ENCODE data around the gene OPCML.
A peak's percentile ranks its signal among the peaks of the same experiment; 100 is the strongest.

OPCML gene

DNA sequence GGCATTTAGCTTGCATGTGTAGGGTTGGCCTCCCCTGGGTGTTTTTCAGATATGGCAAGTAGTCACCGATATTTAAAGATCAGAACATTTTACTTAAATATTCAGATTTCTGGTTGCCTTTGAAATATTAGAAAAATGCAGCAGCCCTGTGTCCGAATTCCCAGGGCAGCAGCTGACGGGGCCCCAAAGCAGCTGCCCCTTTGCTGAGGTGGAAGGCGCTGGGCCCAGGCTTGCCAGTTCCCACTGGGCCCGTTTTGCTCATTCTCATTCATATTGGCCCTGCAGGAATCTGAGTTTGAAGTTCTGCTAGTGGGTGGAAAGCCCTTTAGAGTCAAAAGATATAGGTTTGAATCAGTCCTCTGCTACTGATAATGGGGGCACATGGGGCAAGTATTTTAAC is 692.1 kb downstream of the OPCML start:
- no peak for DNase-seq (ENCODE audit: low read depth)
- no peak overlapping the region for H3K4me3 ChIP-seq (ENCODE audit: low read length)
- TF ChIP-seq, protein P1, sequence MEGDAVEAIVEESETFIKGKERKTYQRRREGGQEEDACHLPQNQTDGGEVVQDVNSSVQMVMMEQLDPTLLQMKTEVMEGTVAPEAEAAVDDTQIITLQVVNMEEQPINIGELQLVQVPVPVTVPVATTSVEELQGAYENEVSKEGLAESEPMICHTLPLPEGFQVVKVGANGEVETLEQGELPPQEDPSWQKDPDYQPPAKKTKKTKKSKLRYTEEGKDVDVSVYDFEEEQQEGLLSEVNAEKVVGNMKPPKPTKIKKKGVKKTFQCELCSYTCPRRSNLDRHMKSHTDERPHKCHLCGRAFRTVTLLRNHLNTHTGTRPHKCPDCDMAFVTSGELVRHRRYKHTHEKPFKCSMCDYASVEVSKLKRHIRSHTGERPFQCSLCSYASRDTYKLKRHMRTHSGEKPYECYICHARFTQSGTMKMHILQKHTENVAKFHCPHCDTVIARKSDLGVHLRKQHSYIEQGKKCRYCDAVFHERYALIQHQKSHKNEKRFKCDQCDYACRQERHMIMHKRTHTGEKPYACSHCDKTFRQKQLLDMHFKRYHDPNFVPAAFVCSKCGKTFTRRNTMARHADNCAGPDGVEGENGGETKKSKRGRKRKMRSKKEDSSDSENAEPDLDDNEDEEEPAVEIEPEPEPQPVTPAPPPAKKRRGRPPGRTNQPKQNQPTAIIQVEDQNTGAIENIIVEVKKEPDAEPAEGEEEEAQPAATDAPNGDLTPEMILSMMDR (conservative IDR thresholded peaks at IDR 0.05; ENCODE audit: low read length), result no peak

DNA sequence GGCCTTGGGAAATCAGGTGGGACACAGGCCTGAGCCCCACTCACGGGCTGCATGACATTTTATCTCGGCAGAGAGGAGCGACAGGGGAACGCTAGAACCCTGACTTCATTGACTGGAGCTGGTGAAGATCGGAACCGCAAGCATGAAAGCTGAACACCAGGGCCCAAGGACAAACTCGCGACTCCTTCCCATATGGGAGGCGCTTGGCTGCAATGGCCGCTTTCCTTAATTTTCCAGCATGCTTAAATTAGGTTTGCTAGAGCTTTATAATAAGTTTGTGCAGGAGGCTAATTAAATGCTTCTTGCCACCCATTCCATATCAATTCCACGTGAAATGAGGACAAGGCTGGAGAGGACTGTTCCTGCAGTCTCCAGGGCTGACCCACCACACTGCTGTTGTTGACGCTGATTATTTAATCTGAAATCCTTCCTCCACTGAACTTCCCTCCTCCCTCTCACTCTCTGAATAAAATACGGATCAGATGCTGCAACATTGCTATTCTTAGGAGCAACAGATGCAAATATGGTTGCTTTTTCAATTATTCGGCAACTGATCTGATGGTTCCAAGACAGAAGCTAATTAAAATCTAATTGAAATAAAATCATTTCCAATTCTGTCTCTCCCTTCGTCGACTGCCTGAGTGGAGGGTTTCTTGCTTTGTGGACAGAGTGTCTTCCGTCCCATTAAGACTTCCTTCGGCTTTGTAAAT is 692.9 kb downstream of the OPCML start:
- H3K4me3 ChIP-seq (ENCODE audit: low read length), result no peak overlapping the region
- TF ChIP-seq, protein P1 (conservative IDR thresholded peaks at IDR 0.05; ENCODE audit: low read length), result no peak
- no peak for DNase-seq (ENCODE audit: low read depth)

DNA sequence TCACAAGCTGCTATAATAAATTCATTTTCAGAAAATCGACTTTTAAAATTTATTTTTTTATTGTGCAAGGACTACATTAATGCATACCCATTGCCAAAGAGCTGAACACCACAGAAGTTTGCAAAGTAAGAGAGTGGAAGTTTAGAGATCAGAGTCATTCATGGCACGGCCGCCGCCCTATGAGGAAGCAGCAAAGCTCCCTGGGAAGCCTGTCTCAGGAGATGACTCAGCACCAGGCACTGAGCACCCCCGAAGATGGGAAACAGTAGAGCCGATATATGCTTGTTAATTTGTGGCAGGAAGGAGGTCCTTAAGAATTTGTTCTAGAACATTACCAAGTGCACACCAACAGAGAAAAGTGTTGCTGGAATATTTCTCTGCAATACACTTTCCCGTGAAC is 693.7 kb downstream of the OPCML start:
- peak; percentile 67 for DNase-seq (ENCODE audit: low read depth)

DNA sequence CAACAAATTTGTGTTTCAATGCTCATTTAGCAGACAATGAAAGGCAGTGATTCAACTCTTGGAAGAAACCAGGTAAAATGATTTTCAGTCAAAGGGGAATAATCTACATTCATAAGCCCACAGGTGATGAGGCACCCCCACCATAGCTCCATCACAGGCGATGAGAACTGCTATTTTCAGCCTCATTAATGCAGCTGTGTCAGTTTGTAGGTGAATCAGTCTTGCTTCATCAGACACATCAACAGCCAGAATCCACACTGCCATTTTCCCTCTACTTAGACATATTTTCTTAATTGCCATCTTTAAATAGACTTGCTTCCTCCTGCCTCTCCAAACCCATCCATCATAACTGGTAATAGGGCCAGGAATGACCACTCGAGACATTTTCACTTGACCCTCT is 701.0 kb downstream of the OPCML start:
- DNase-seq (ENCODE audit: low read depth), result no peak
- TF ChIP-seq, protein P1 (conservative IDR thresholded peaks at IDR 0.05; ENCODE audit: low read length), result no peak
- H3K4me3 ChIP-seq (ENCODE audit: low read length), result no peak overlapping the region

More for the DNA sequence above, 693.7 kb downstream of the OPCML start:
- TF ChIP-seq, protein P1 (conservative IDR thresholded peaks at IDR 0.05; ENCODE audit: low read length), result no peak
- H3K4me3 ChIP-seq (ENCODE audit: low read length), result no peak overlapping the region

DNA sequence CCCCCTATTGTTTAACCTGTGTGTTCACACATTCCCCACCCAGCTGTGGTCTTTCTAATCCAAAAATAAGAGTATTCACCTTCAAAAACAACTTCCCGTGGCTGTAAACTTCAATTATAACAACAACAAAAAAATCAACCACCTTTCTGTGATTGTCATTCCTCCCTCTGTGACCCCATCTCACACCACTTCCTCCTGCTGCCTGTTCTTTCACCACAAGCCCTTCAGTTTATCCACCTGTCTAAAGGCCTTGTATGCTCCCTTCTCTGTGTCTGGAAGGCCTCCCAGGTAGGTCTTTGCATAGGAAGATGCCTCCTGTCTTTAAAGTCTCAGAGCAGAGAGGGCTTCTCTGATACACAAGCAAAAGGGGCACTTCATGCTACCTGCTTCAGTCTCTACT is 707.7 kb downstream of the OPCML start:
- no peak overlapping the region for H3K4me3 ChIP-seq (ENCODE audit: low read length)
- no peak for DNase-seq (ENCODE audit: low read depth)
- TF ChIP-seq, protein P1 (conservative IDR thresholded peaks at IDR 0.05; ENCODE audit: low read length), result no peak

DNA sequence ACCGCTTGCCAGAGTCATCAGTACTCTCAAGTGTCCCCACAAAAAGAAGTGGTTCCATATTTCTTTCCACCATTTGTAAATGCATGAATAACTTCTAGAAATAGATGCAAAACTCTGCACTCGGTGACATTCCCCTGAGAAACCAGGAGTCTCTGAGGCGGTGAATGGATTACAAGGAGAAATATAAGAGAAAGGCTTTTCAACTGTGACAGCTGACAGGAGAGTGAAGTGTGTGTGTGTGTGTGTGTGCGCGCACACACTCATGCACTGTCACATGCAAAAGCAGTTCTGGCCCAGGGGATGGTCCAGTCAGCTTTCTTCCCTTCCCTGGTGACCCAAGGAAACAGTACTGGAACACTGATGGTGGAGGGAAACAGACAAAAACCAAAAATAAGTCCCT is 710.0 kb downstream of the OPCML start:
- TF ChIP-seq, protein P1 (conservative IDR thresholded peaks at IDR 0.05; ENCODE audit: low read length), result no peak
- no peak for DNase-seq (ENCODE audit: low read depth)
- H3K4me3 ChIP-seq (ENCODE audit: low read length), result no peak overlapping the region

DNA sequence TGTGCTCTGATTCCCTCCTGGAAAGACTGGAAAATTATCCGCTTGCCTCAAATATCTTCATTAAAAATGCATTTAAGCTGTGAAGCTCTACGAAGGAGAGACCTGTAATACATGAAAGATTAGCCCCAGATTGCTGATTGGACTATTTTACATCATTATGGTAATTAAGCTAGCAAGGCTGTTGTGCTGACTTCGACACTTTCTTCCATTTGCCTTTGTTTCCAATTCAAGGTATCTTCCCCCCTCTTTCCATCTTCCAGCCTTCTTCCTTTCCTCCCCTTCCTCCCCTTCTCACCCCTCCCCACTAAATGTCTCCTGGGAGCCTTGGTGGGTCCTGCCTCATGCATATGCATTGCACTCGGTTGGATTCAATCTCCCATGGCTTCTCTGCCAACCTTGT is 710.8 kb downstream of the OPCML start:
- H3K4me3 ChIP-seq (ENCODE audit: low read length), result no peak overlapping the region
- TF ChIP-seq, protein P1 (conservative IDR thresholded peaks at IDR 0.05; ENCODE audit: low read length), result no peak
- DNase-seq (ENCODE audit: low read depth), result no peak

All from AG10803 (cell line).